A673 (cell line): ENCODE results near the gene MYCN. TPM values are rescaled to one million over a fixed set of nuclear protein-coding genes. Genes with fewer than 3 reads are reported as not detected.

Experiments used
- BruUV-seq: library from RNA; stranded (reverse); fragments of 400-500 nt; replicated peaks from 2 replicates; lab custom pipeline; 2021; lab: Mats Ljungman, UMichigan
- CTCF ChIA-PET: fragments of 300-600 bp; sonication (Branson Sonifier 250); formaldehyde crosslinking; loops from one replicate; lab custom pipeline; 2022; ENCODE audit warnings: antibody characterized with exemption; lab: Charles Lee
- POLR2A ChIA-PET: fragments of 300-600 bp; sonication (Branson Sonifier 250); formaldehyde crosslinking; loops from one replicate; lab custom pipeline; 2022; ENCODE audit warnings: antibody characterized with exemption; ENCODE audit not compliant: low non-redundant PET; lab: Charles Lee
- DNase-seq: peaks from one replicate; pipeline ENCODE4 v3.0.0-alpha.2; 2015; ENCODE audit warnings: low spot score
- H3K27ac ChIP-seq: fragments of 200-600 bp; sonication (generic); 2 replicates; pipeline ENCODE4 v1.5.1; 2016; ENCODE audit warnings: mixed run types, low read depth, mild to moderate bottlenecking, mixed read lengths, antibody characterized with exemption, low read length; ENCODE audit not compliant: poor library complexity, severe bottlenecking
- H3K27me3 ChIP-seq: fragments of 200-600 bp; sonication (generic); replicated peaks from 2 replicates; pipeline ENCODE4 v1.6.1; 2017; ENCODE audit warnings: mixed run types, low read depth, mild to moderate bottlenecking, mixed read lengths, antibody characterized with exemption, low read length; ENCODE audit not compliant: insufficient read depth, poor library complexity
- H3K36me3 ChIP-seq: fragments of 200-600 bp; sonication (generic); 2 replicates; pipeline ENCODE4 v1.6.1; 2016; ENCODE audit warnings: mixed run types, mild to moderate bottlenecking, mixed read lengths, antibody characterized with exemption, low read length; ENCODE audit not compliant: insufficient read depth, poor library complexity, severe bottlenecking
- H3K4me1 ChIP-seq: fragments of 200-600 bp; sonication (generic); 2 replicates; pipeline ENCODE4 v1.6.1; 2017; ENCODE audit warnings: mixed run types, mild to moderate bottlenecking, mixed read lengths, antibody characterized with exemption, low read length; ENCODE audit not compliant: insufficient read depth, poor library complexity, severe bottlenecking
- H3K4me3 ChIP-seq: fragments of 200-600 bp; sonication (generic); 2 replicates; pipeline ENCODE4 v1.5.1; 2016; ENCODE audit warnings: low read depth, mixed run types, mild to moderate bottlenecking, mixed read lengths, low read length; ENCODE audit not compliant: poor library complexity, severe bottlenecking
- H3K9me3 ChIP-seq: fragments of 200-600 bp; sonication (generic); 2 replicates; pipeline ENCODE4 v1.6.1; 2016; ENCODE audit warnings: mixed run types, low read depth, mild to moderate bottlenecking, mixed read lengths, antibody characterized with exemption, low read length; ENCODE audit not compliant: poor library complexity, severe bottlenecking
- CTCF ChIP-seq: fragments of 300-800, 200-600 bp; sonication (generic); conservative IDR thresholded peaks from 2 replicates; pipeline ENCODE4 v1.5.1; 2017; ENCODE audit warnings: low read depth, mild to moderate bottlenecking, antibody characterized with exemption, low read length, moderate library complexity, mixed read lengths
- EZH2 ChIP-seq: fragments of 200-600 bp; sonication (generic); IDR thresholded peaks from 2 replicates; pipeline ENCODE4 v1.6.1; 2017; ENCODE audit warnings: borderline replicate concordance, low read depth, mild to moderate bottlenecking, mixed read lengths, antibody characterized with exemption, low read length; ENCODE audit not compliant: poor library complexity, severe bottlenecking
- intact Hi-C: fragments of 100-400 bp; cut with micrococcal nuclease; formaldehyde crosslinking; loops from one replicate; pipeline ENCODE4 v1.10.0; 2022; ENCODE audit not compliant: unreplicated experiment
- total RNA-seq: library from RNA; stranded (reverse); gene quantifications from 2 replicates; pipeline ENCODE4 v1.2.3, GENCODE V29; 2021

Gene MYCN
- total RNA-seq, 1 experiment from 2014 or later, result 2.8 TPM

GRCh38 chr2:15975261-15975600, 34.9 kb downstream of the MYCN start:
- H3K9me3 ChIP-seq, result no peaks in the 10 kb centered on the region
- TF ChIP-seq CTCF (no peak), EZH2 (no peak)
- H3K36me3 ChIP-seq, result no peaks in the 10 kb centered on the region
- POLR2A ChIA-PET, result no interaction called here
- CTCF ChIA-PET, result no interaction called here
- DNase-seq, result no peak
- H3K27ac ChIP-seq, result no peak overlapping the region
- no peaks in the 10 kb centered on the region for H3K27me3 ChIP-seq
- no peaks in the 10 kb centered on the region for H3K4me1 ChIP-seq
- no peak overlapping the region for H3K4me3 ChIP-seq
- intact Hi-C loops, result no loop called here
- no TSS peak for BruUV-seq

GRCh38 chr2:15975676-15976075, 35.3 kb downstream of the MYCN start:
- intact Hi-C loops, result no loop called here
- no TSS peak for BruUV-seq
- Histone ChIP-seq H3K4me1 (no peaks in the 10 kb centered on the region), H3K27me3 (no peaks in the 10 kb centered on the region), H3K4me3 (no peak overlapping the region), H3K9me3 (no peaks in the 10 kb centered on the region), H3K27ac (no peak overlapping the region), H3K36me3 (no peaks in the 10 kb centered on the region)
- no peak for DNase-seq
- CTCF ChIA-PET, result no interaction called here
- POLR2A ChIA-PET, result no interaction called here
- TF ChIP-seq EZH2, result no peak
- TF ChIP-seq CTCF, result no peak

GRCh38 chr2:15976354-15976753, 36.0 kb downstream of the MYCN start:
- Histone ChIP-seq H3K4me1 (no peaks in the 10 kb centered on the region), H3K27ac (no peak overlapping the region), H3K9me3 (no peaks in the 10 kb centered on the region), H3K27me3 (no peaks in the 10 kb centered on the region), H3K36me3 (no peaks in the 10 kb centered on the region), H3K4me3 (no peak overlapping the region)
- BruUV-seq, result no TSS peak
- TF ChIP-seq EZH2, result no peak
- TF ChIP-seq CTCF, result no peak
- intact Hi-C loops, result no loop called here
- POLR2A ChIA-PET, result no interaction called here
- CTCF ChIA-PET, result no interaction called here
- DNase-seq, result no peak
